Cardiac fibroblast (primary cell): Measurements from ENCODE around the gene DDX3X.
"Not testable (repeated sequence)": the region's sequence is repeated elsewhere in the genome, so short reads cannot be mapped to it uniquely, and the experiment has no call there.

ENCODE experiments used
- DNase-seq, 2 donors: peaks; one replicate each; pipeline versions ENCODE4 v3.0.0 to v3.0.0-alpha.2; 2010; ENCODE audit warnings: low read depth in 2 of 2
- H3K4me3 ChIP-seq, 2 donors: replicated peaks in 1 of 2; 1 replicate in 1 of 2; 2 replicates in 1 of 2; pipeline ENCODE4 v1.5.1; 2011; ENCODE audit warnings: low read depth in 2 of 2, low read length in 2 of 2, mild to moderate bottlenecking in 2 of 2, moderate library complexity in 1 of 2
- CTCF ChIP-seq: IDR thresholded peaks from one replicate; pipeline ENCODE4 v1.5.1; 2011; ENCODE audit warnings: low read depth, mild to moderate bottlenecking, low read length, inconsistent platforms

The DDX3X gene

GRCh38 chrX:41353985-41354384 is 20.0 kb downstream of the DDX3X start:
- no peak for TF ChIP-seq CTCF
- no peak overlapping the region for H3K4me3 ChIP-seq
- no peak for DNase-seq

GRCh38 chrX:41369152-41369551 is 35.2 kb downstream of the DDX3X start:
- no peak overlapping the region for H3K4me3 ChIP-seq
- no peak for TF ChIP-seq CTCF
- DNase-seq: no peak

- not testable (repeated sequence) for DNase-seq
Observed at GRCh38 chrX:41371575-41371974, 37.6 kb downstream of the DDX3X start.

GRCh38 chrX:41373989-41374606 is 40.1 kb downstream of the DDX3X start:
- TF ChIP-seq CTCF: no peak
- DNase-seq: no peak
- H3K4me3 ChIP-seq: no peak overlapping the region

More at GRCh38 chrX:41371575-41371974, 37.6 kb downstream of the DDX3X start:
- H3K4me3 ChIP-seq: not testable (repeated sequence)

GRCh38 chrX:41377624-41378023 is 43.7 kb downstream of the DDX3X start:
- H3K4me3 ChIP-seq: no peak overlapping the region
- TF ChIP-seq CTCF: no peak
- DNase-seq: peak in 1 of 2 donors; percentile 9

DNA sequence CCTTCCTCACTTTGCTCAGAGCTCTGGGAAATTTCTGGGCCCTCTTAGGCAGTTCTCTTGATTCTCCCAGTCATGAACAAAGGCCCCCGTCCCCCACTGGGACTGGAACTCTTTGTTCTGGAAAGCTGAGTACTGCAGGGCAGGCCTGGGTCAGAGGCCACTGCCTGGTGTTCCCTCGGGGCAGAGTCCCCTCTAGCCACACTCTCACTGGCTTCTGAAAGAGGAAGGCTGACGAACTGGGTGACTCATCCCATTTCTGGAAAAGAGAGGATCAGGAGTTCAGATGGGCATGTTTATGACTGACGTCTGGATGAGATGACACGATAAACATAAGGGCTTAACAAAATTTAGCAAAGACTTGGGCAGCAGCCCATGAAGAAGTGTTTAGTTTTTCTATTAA is 47.7 kb downstream of the DDX3X start:
- H3K4me3 ChIP-seq: no peak overlapping the region
- TF ChIP-seq CTCF: no peak
- DNase-seq: peak; percentile 79 to 82

DNA sequence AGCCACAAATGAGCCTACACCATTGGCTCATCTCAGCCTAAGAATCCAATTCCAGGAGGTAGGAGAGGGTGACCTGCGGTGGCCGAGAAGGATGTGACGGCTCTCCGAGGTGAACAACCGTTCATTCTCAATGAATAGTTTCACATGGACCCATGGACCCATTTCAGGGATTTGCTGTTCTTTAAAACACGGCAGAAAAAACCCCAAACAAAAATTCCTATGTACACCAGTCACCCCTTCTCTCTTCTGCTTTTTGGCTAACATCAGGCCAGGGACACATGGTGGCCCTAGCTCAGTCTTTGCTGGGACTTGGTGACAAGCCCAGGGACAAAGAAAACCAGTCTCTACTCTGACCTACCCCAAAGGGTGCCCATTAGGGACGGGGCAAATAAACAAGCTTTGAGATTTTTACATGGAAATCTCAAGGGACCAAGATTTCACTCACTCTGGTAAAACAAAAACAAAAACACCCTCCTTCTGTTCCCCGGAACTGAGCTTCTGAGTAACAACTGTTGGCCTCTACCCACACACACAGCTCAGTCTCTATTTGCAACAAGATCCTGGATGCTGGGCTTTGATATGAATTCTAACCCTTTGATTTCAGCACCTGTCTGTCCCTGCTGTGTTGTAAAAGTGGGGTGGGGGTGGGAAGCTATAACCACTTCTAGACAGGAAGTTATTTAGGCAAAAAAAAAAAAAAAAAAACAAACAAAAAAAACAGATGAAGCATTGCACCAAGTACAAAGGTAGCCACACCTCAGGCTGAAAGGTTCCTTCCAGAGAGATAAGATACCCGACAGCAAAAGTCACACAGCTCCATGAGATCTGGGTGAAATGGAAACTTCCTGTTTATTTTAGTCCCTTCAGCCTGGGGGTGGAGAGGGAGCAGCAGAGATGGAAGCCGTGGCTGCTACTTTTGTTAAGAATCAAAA is 49.0 kb downstream of the DDX3X start:
- no peak overlapping the region for H3K4me3 ChIP-seq

More for the DNA sequence above, 49.0 kb downstream of the DDX3X start:
- DNase-seq: peak; percentile 62 to 81
- TF ChIP-seq CTCF: no peak
